Kidney capillary endothelial cell (primary cell): ENCODE results near the gene CD70.
"Not testable (repeated sequence)": the region's sequence is repeated elsewhere in the genome, so short reads cannot be mapped to it uniquely, and the experiment has no call there.

Source experiments
- DNase-seq: peaks from one replicate; pipeline ENCODE4 v3.0.0-alpha.2; 2018; ENCODE audit warnings: low spot score

Gene CD70

DNA sequence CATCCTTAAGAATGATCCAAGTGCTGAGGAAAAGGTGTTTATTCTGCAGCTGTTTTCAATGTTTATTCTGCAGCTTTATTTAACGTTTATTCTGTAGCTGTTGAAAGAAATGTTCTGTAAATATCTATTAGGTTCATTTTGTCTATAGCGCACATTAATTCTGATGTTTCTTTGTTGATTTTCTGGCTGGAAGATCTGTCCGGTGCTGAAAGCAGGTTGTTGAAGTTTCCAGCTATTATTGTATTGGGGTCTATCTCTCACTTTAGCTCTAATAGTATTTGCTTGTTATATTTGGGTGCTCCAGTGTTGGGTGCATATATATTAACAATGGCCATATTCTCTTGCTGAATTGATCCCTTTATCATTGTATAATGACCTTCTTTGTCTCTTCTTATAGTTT, 20.2 kb downstream of the CD70 start:
- no peak for DNase-seq

DNA sequence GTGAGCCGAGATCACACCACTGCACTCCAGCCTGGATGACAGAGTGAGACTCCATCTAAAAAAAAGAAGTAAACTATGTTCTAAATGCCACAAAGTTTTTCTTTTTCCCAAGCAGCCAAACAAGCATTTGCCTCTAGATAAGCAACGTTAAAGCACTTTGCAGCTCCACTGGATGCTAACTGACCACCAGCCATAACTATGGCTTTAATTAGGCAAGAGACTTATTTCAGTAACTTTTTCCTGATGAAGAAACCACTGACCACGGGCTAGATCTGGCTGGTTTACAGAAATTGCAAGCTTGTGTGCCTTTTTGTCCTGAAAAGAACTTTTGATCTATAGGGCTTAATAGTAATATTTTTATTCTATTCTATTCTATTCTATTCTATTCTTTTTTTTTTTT, 22.1 kb downstream of the CD70 start:
- no peak for DNase-seq

DNA sequence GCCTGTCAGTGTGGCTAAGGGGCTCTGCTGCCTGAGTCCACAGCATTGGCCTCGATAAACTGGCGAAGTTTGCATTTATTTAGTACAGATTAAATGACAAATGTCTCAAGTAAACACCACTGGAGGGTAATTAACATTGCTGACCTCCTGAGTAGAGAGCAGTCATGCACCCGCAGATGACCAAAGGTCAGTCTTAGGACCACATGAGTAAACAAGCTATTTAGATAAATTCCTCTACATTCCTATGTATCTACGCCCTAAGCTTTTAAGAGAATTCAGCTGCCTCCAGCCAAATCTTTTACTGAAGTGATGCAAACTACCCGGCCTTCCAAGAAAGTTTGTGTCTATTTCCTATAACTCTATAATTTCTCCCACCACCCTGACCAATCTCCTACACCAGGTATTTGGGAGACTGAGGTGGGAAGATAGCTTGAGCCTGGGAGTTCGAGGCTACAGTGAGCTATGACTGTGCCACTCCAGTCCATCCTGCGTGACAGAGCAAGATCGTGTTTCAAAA, 22.9 kb downstream of the CD70 start:
- no peak for DNase-seq

DNA sequence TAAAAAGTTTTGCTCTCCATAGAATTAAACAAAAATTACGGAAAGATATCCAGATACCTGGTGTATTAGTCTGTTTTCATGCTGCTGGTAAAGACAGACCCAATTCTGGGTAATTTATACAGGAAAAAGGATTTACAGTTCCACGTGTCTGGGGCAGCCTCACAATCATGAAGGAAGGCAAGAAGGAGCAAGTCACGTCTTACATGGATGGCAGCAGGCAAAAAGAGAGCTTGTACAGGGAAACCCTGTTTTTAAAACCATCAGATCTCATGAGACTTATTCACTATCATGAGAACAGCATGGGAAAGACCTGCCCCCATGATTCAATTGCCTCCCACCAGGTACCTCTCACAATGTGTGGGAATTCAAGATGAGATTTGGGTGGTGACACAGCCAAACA, 24.2 kb downstream of the CD70 start:
- not testable (repeated sequence) for DNase-seq

DNA sequence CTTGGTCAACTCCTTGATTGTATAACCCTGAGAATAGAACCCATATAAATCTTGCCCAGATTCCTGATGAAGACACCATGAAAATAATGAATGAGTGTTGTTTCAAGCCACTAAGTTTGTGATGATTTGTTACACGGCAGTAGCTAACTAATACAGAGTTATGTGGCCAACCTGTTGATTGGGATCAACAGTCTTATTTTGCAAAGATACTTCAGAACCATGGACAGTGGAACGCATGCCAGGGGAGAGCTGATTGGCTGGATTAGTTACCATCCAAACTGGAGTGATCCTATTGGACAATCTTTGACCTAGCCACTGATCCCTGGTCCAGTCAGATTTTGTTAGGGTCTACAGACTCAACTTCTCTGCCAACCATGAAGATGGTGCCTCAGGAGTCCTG, 26.6 kb downstream of the CD70 start:
- no peak for DNase-seq

DNA sequence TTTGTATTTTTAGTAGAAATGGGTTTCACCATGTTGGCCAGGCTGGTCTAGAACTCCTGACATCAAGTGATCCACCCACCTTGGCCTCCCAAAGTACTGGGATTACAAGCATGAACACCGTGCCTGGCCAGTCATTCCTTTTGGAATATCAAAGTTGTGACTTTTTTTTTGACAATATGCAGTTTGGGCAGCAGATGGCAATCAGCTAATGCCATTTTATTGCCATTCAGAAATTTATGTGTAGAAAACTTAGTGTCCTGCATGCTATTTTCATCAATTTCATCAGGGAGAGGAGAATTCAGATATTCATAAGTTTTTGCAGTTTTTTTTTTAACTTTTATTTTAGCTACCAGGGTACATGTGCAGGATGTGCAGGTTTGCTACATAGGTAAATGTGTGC, 28.5 kb downstream of the CD70 start:
- DNase-seq = not testable (repeated sequence)

DNA sequence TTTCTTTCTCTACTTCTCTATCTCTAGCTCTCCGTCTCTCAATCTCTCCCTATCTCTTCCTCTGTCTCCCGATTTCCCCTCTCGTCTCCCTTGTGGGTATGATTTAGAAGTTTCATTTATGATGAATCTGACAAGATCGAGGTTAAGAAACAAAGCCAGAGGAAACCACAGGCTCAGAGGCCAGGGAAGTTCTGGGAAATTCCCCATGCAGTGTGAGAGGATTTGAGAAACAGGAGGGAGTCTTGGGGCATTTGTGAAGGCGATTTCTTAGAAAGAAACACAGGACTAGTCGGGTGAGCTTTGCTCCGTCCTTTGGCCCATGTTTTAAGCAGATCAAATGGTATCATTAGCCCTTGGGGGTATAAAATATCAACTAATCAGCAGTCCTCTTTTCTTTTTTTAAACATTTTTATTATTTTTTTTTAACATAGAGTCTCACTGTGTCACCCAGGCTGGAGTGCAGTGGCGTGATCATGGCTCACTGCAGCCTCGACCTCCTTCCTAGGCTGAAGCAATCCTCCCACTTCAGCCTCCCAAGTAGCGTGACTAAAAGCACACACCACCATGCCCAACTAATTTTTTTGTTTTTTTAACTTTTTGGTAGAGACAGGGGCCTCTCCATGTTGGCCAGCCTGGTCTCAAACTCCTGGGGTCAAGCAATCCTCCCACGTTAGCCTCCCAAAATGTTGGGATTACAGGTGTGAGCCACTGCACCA, 34.3 kb downstream of the CD70 start:
- no peak for DNase-seq

DNA sequence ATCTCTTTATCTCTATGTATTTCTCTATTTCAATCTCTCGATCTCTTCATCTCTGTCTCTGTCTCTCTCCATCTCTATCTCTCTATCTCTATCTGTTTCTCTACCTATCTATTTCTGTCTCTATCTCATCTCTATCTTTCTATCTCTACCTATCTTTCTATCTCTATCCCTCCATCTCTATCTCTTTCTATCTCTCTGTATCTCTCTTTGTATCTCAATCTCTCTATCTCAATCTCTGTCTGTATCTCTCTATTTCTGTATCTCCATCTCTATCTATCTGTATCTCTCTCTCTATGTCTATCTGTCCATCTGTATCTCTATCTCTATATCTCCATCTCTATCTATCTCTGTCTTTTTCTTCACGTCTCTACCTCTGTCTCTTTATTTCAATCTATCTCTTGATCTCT, 34.9 kb downstream of the CD70 start:
- DNase-seq = no peak

DNA sequence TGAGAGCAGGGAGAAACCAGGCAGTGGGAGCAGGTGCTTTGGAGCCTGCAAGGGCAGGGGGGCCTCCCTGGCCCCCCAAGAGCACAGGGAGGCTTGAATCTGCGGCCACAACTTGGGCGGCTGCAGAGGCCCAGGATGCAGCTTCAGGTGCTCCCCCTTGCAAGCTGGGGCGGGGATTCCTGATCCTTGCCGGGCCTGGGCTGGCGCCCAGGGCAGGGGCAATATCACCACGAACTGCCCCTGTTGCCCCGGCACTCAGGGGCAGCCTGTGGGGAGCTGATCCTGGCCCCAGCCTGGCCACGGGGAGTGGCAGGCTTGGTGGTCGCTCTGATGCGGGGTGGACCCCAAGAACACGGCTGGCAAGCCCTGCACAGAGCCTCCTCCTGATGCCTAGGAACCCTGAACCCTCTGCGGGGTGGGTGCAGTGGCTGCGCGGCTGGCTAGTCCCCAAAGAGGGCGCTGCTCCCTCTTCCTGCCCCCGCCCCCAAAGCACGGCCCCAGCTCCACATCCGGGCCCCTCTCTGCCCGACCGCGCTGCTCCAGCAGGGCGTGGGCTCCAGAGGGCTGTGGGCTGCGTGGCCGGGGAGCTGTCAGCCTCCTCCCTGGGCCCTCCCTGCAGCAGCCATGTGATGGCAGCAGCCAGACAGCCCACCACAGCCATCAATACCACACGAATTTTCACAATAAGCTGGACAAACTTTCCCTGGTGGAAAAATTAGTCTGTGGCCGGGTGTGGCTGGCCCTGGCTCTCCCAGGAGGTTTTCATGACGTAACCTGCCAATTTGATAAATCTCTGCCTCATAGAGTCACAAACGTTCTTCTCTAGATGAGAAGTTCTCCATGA, 39.1 kb downstream of the CD70 start:
- DNase-seq = no peak

DNA sequence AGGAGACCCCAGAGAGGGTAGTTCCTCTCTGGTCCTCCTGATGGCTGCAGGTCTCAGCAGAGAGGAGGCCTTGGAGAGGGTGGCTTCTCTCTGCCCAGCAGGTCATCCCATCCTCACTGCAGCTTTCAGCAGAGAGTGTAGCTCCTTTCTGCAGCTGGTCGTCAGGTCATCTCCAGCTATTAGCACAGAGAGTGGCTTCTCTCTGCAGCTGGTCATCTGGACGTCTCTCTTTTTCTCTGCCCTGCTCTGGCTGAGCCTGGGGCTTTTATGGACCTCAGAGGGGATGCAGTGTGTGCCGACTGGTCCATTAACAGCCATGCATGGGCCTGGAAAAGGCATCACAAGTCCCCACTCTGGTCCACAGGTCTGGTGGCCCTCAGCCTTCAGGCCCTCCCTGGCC, 39.9 kb downstream of the CD70 start:
- no peak for DNase-seq

DNA sequence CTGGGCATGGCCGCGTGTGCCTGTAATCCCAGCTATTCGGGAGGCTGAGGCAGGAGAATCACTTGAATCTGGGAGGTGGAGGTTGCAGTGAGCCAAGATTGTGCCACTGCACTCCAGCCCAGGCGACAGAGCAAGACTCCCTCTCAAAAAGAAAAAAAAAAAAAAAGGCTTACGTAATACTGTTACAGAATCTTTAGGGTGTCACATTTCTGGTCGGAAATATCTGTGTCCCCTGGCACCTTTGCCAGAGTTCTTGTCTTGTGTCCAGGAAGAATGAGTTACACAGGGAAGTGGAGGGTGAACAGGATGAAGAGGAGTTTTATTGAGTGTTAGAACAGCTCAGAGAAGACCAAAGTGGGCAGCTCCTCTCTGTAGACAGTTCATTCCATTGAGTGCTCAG, 40.3 kb downstream of the CD70 start:
- DNase-seq = not testable (repeated sequence)

DNA sequence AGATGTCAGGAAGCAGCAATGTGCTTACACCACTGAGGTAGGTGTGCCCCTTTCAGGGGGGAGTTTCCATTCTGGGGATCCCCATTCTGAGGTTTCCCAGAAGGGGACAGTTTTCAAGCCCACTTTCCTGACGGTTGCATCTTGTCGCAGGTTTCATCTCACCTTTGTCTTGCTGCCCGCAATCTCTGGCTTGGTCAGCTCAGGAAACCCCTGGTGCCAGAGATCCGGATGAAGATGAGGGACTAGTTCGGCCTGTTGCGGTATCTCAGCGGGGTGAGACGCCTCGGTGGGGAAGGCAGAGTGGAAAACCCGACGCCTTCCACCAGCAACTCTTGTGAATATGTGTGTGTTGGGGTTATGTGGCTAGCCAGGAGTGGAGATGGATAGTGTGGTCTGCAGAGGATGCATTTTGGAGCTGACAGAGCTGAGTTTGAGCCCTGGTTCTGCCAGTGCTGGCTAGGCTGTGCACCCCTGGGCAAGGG, 47.0 kb downstream of the CD70 start:
- DNase-seq = no peak

DNA sequence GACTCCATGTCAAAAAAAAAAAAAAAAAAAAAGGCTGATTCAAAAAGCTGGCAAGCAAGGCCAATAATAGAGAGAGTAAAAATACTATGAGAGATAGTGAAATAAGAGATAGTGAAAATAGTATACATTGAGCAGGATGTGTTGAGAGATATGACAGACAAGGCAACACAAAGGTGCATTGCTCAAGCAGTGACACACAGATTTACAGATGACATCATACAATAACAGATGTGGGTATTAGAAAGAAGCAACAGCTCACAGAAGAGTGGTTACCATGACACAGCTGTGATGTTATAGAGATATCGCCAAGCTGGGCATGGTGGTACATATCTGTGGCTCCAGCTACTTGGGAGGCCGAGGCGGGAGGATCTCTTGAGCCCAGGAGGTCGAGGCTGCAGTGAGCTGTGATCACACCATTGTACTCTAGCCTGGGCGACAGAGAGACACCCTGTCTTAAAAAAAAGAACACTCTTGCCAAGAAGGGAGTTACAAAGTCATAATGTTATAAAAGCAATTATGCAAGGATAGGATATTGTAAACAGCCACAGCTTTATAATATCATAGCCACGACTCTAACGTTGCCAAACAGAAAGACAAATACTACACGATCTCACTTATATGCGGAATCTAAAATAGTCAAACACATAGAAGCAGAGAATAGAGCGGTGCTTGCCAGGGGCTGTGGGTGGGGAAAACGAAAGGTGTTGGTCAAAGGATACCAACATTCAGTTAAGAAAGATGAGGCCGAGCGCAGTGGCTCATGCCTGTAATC, 49.8 kb downstream of the CD70 start:
- DNase-seq = no peak

DNA sequence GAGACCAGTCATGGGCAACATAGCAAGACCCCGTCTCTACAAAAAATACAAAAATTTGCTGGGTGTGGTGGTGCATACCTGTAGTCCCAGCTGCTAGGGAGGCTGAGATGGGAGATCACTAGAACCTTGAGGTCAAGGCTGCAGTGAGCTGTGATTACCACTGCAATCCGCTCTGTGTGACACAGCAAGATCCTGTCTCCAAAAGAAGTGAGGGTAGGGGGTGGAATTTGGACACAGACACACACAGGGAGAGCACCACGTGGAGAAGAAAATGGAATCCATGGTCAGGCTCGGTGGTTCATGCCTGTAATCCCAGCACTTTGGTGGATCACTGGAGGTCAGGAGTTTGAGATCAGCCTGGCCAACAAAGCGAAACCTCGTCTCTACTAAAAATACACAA, 51.4 kb downstream of the CD70 start:
- no peak for DNase-seq
